SK-N-SH treated with all-trans-retinoic acid at 6 μM for 48 hours (cell line): ENCODE results near the gene RASGRP3.

Experiments used
- ATAC-seq: fragments of 200-7000 bp; cut with Tn5 transposase; 3 replicates; pipeline ENCODE4 v1.9.1; 2020; ENCODE audit warnings: mild to moderate bottlenecking, moderate library complexity
- ARNTL ChIP-seq: fragments of 450-650 bp; formaldehyde crosslinking; IDR thresholded peaks from 2 replicates; pipeline ENCODE4 v1.5.0; 2020; ENCODE audit warnings: low read depth, mild to moderate bottlenecking, moderate library complexity, borderline replicate concordance
- BACH2 ChIP-seq: fragments of 250-450 bp; sonication (Bioruptor Pico); IDR thresholded peaks from 2 replicates; pipeline ENCODE4 v1.9.0; 2021; ENCODE audit warnings: mild to moderate bottlenecking, borderline replicate concordance
- CSDC2 ChIP-seq: fragments of 250-450 bp; sonication (Bioruptor Pico); IDR thresholded peaks from 2 replicates; pipeline ENCODE4 v1.5.0; 2020; ENCODE audit warnings: mild to moderate bottlenecking, moderate library complexity
- ESRRG ChIP-seq: fragments of 250-450 bp; sonication (Bioruptor Pico); IDR thresholded peaks from 2 replicates; pipeline ENCODE4 v1.6.1; 2021; ENCODE audit warnings: mild to moderate bottlenecking
- ISL1 ChIP-seq: fragments of 250-450 bp; sonication (Bioruptor Pico); IDR thresholded peaks from 2 replicates; pipeline ENCODE4 v2.1.2; 2022; ENCODE audit warnings: mild to moderate bottlenecking, moderate library complexity
- OSR1 ChIP-seq: fragments of 250-450 bp; sonication (Bioruptor Pico); IDR thresholded peaks from 2 replicates; pipeline ENCODE4 v1.8.0; 2022; ENCODE audit warnings: moderate library complexity, mild to moderate bottlenecking, inconsistent platforms
- PPARA ChIP-seq: fragments of 250-450 bp; sonication (Bioruptor Pico); IDR thresholded peaks from 2 replicates; pipeline ENCODE4 v1.5.0; 2020; ENCODE audit warnings: mild to moderate bottlenecking, borderline replicate concordance
- RARB ChIP-seq: fragments of 250-450 bp; sonication (Bioruptor Pico); IDR thresholded peaks from 2 replicates; pipeline ENCODE4 v1.8.0; 2021; ENCODE audit warnings: mild to moderate bottlenecking, moderate library complexity
- SNAI2 ChIP-seq: fragments of 250-450 bp; sonication (Bioruptor Pico); IDR thresholded peaks from 2 replicates; pipeline ENCODE4 v1.5.0; 2020; ENCODE audit warnings: mild to moderate bottlenecking, moderate library complexity
- TCF4 ChIP-seq: fragments of 250-450 bp; sonication (Bioruptor Pico); IDR thresholded peaks from 2 replicates; pipeline ENCODE4 v1.8.0; 2021; ENCODE audit warnings: mild to moderate bottlenecking, moderate library complexity, borderline replicate concordance
- TOX ChIP-seq: fragments of 250-450 bp; sonication (Bioruptor Pico); IDR thresholded peaks from 2 replicates; pipeline ENCODE4 v1.8.0; 2021; ENCODE audit warnings: mild to moderate bottlenecking, moderate library complexity, borderline replicate concordance
- ZC3H10 ChIP-seq: fragments of 250-450 bp; sonication (Bioruptor Pico); IDR thresholded peaks from 2 replicates; pipeline ENCODE4 v1.5.1; 2021; ENCODE audit warnings: mild to moderate bottlenecking, moderate library complexity
- ZFP3 ChIP-seq: fragments of 250-450 bp; sonication (Bioruptor Pico); IDR thresholded peaks from 2 replicates; pipeline ENCODE4 v1.5.0; 2020; ENCODE audit warnings: mild to moderate bottlenecking, moderate library complexity
- ZFP30 ChIP-seq: fragments of 450-650 bp; formaldehyde crosslinking; IDR thresholded peaks from 2 replicates; pipeline ENCODE4 v1.5.0; 2022; ENCODE audit warnings: mild to moderate bottlenecking, moderate library complexity
- ZNF565 ChIP-seq: fragments of 450-650 bp; formaldehyde crosslinking; conservative IDR thresholded peaks from 2 replicates; pipeline ENCODE4 v1.5.0; 2020; ENCODE audit warnings: low read depth, mild to moderate bottlenecking, moderate library complexity
- ZNF70 ChIP-seq: fragments of 450-650 bp; formaldehyde crosslinking; IDR thresholded peaks from 2 replicates; pipeline ENCODE4 v1.5.0; 2020; ENCODE audit warnings: mild to moderate bottlenecking, moderate library complexity
- ZNF8 ChIP-seq: fragments of 450-650 bp; formaldehyde crosslinking; IDR thresholded peaks from 2 replicates; pipeline ENCODE4 v1.5.0; 2020; ENCODE audit warnings: mild to moderate bottlenecking, moderate library complexity
- TF ChIP-seq, protein P1 (sequence below): fragments of 250-450 bp; sonication (Bioruptor Pico); IDR thresholded peaks from 2 replicates; pipeline ENCODE4 v1.5.1; 2020; ENCODE audit warnings: low read depth, mild to moderate bottlenecking, moderate library complexity
- TF ChIP-seq, protein P2 (sequence below): fragments of 250-450 bp; sonication (Bioruptor Pico); IDR thresholded peaks from 2 replicates; pipeline ENCODE4 v1.8.0; 2021; ENCODE audit warnings: low read depth, mild to moderate bottlenecking, moderate library complexity, borderline replicate concordance
- TF ChIP-seq, protein P3 (sequence below): fragments of 250-450 bp; sonication (Bioruptor Pico); IDR thresholded peaks from 2 replicates; pipeline ENCODE4 v1.5.0; 2020; ENCODE audit warnings: mild to moderate bottlenecking, moderate library complexity
- TF ChIP-seq, protein P4 (sequence below): fragments of 250-450 bp; sonication (Bioruptor Pico); IDR thresholded peaks from 2 replicates; pipeline ENCODE4 v1.8.0; 2020; ENCODE audit warnings: mild to moderate bottlenecking, moderate library complexity, borderline replicate concordance
- TF ChIP-seq, protein P5 (sequence below): fragments of 250-450 bp; sonication (Bioruptor Pico); IDR thresholded peaks from 2 replicates; pipeline ENCODE4 v1.5.1; 2021; ENCODE audit warnings: mild to moderate bottlenecking, moderate library complexity

Gene RASGRP3

DNA sequence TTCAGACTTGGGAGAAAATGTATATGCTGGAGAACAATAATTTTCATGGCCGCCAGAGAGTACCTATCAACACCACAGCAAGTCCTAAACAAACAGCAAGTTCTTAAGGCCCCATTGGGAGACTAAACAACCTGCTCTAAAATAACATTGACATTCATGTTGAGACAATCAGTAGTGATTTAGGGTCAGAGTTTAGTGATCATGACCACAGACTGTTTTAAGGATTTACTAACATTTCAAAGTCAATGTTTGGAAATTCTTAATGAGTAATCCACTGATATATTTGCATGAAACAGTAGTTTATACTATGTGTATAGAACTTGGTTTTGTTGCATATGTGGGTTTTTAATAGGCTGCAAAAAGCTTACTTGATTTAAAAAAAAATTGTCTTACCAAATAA is 34.7 kb downstream of the RASGRP3 start:
- TF ChIP-seq ESRRG (CRISPR knock-in tag) (no peak), ZNF70 (no peak), SNAI2 (CRISPR knock-in tag) (no peak), ISL1 (CRISPR knock-in tag) (no peak), BACH2 (CRISPR knock-in tag) (no peak), ZFP30 (CRISPR knock-in tag) (no peak), RARB (CRISPR knock-in tag) (no peak), ZC3H10 (no peak)
- TF ChIP-seq, protein P1, sequence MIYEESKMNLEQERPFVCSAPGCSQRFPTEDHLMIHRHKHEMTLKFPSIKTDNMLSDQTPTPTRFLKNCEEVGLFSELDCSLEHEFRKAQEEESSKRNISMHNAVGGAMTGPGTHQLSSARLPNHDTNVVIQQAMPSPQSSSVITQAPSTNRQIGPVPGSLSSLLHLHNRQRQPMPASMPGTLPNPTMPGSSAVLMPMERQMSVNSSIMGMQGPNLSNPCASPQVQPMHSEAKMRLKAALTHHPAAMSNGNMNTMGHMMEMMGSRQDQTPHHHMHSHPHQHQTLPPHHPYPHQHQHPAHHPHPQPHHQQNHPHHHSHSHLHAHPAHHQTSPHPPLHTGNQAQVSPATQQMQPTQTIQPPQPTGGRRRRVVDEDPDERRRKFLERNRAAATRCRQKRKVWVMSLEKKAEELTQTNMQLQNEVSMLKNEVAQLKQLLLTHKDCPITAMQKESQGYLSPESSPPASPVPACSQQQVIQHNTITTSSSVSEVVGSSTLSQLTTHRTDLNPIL: no peak
- no peak for ATAC-seq

DNA sequence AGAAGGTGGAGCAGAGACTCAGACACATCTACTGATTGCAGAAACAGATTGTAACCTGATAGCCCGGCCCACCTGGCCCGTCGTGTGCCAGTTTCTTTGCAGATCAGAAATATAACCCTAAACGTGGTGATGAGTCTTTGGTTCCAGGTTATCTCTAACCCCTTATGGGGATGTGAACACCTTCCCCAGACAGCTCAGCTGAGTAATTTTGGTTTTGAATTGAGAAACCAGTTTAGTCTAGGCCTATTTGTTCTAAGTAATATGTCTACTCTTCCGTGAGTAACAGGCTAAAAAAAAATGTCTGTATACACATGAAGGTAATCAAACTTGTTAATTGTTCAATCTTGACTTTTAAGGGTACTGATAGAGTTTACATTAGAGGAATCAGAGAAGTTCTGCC is 35.7 kb downstream of the RASGRP3 start:
- TF ChIP-seq ZC3H10: no peak
- TF ChIP-seq, protein P2, sequence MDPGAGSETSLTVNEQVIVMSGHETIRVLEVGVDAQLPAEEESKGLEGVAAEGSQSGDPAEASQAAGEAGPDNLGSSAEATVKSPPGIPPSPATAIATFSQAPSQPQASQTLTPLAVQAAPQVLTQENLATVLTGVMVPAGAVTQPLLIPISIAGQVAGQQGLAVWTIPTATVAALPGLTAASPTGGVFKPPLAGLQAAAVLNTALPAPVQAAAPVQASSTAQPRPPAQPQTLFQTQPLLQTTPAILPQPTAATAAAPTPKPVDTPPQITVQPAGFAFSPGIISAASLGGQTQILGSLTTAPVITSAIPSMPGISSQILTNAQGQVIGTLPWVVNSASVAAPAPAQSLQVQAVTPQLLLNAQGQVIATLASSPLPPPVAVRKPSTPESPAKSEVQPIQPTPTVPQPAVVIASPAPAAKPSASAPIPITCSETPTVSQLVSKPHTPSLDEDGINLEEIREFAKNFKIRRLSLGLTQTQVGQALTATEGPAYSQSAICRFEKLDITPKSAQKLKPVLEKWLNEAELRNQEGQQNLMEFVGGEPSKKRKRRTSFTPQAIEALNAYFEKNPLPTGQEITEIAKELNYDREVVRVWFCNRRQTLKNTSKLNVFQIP (CRISPR knock-in tag): no peak
- no peak for TF ChIP-seq OSR1
- no peak for TF ChIP-seq ZNF8
- TF ChIP-seq ZNF565 (CRISPR knock-in tag): no peak
- TF ChIP-seq ZFP3 (CRISPR knock-in tag): no peak
- TF ChIP-seq PPARA (CRISPR knock-in tag): no peak
- TF ChIP-seq, protein P3, sequence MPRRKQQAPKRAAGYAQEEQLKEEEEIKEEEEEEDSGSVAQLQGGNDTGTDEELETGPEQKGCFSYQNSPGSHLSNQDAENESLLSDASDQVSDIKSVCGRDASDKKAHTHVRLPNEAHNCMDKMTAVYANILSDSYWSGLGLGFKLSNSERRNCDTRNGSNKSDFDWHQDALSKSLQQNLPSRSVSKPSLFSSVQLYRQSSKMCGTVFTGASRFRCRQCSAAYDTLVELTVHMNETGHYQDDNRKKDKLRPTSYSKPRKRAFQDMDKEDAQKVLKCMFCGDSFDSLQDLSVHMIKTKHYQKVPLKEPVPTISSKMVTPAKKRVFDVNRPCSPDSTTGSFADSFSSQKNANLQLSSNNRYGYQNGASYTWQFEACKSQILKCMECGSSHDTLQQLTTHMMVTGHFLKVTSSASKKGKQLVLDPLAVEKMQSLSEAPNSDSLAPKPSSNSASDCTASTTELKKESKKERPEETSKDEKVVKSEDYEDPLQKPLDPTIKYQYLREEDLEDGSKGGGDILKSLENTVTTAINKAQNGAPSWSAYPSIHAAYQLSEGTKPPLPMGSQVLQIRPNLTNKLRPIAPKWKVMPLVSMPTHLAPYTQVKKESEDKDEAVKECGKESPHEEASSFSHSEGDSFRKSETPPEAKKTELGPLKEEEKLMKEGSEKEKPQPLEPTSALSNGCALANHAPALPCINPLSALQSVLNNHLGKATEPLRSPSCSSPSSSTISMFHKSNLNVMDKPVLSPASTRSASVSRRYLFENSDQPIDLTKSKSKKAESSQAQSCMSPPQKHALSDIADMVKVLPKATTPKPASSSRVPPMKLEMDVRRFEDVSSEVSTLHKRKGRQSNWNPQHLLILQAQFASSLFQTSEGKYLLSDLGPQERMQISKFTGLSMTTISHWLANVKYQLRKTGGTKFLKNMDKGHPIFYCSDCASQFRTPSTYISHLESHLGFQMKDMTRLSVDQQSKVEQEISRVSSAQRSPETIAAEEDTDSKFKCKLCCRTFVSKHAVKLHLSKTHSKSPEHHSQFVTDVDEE (CRISPR knock-in tag): no peak
- no peak for TF ChIP-seq RARB (CRISPR knock-in tag)
- ATAC-seq: no peak

DNA sequence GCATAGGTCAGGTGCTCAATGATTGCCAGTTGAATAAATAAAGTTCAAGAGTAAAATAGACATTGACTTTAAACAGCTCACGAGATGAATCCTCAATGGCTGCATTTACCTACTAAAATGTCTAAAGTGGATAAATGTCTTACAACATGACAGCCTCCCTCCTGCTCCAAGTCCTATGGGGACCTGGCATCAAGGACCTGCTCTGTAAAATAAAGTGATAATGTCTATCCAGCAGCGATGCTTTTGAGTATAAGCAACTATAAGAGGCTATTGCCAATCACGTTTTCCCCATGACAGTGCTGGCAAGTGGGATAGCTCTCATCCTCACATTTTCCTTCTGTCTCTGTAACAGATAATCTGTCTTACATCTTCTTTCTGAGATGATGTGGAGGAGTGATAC is 37.0 kb downstream of the RASGRP3 start:
- ATAC-seq: no peak
- TF ChIP-seq ZNF70 (no peak), ZFP30 (CRISPR knock-in tag) (no peak), TCF4 (no peak), ZNF565 (CRISPR knock-in tag) (no peak), TOX (CRISPR knock-in tag) (no peak), ZFP3 (CRISPR knock-in tag) (no peak), ZC3H10 (no peak)
- TF ChIP-seq, all 23 proteins: peak for 0

DNA sequence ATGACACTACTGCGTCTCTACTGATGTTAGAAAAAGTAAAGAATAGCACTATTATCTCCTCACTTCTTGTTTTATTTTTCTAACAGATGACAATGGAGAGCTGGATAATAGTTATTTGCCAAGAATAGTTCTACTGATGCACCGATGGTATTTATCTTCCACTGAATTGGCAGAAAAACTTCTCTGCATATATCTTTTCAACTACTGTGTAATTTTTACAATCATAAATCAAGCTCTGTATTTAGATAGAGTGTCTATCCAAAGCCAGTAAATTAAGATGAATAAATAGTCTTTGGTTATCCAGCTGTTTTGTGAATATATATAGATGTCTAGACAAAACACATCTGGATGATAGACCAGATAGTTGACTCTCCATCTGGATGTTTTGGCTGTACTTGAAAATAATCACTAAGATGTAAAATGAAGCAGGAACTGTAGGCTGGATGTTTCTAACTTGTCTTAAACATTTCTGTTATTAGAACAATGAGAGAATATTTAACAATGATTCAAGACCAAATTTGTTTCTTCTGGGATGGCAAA is 40.1 kb downstream of the RASGRP3 start:
- ATAC-seq: no peak
- TF ChIP-seq, protein P4, sequence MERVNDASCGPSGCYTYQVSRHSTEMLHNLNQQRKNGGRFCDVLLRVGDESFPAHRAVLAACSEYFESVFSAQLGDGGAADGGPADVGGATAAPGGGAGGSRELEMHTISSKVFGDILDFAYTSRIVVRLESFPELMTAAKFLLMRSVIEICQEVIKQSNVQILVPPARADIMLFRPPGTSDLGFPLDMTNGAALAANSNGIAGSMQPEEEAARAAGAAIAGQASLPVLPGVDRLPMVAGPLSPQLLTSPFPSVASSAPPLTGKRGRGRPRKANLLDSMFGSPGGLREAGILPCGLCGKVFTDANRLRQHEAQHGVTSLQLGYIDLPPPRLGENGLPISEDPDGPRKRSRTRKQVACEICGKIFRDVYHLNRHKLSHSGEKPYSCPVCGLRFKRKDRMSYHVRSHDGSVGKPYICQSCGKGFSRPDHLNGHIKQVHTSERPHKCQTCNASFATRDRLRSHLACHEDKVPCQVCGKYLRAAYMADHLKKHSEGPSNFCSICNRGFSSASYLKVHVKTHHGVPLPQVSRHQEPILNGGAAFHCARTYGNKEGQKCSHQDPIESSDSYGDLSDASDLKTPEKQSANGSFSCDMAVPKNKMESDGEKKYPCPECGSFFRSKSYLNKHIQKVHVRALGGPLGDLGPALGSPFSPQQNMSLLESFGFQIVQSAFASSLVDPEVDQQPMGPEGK (CRISPR knock-in tag): no peak

DNA sequence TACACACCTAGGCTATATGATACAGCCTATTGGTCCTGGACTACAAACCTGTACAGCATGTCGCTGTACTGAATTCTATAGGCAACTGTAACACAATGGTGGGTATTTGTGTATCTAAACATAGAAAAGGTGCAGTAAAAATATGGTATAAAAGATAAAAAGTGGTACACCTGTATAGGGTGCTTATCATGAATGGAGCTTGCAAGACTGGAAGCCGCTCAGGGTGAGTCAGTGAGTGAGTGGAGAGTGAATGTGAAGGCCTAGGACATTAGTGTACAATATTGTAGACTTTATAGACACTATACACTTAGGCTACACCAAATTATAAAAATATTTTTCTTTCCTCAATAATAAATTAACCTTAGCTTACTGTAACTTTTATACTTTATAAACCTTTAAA is 41.8 kb downstream of the RASGRP3 start:
- TF ChIP-seq SNAI2 (CRISPR knock-in tag) (no peak), TOX (CRISPR knock-in tag) (no peak), ZNF8 (no peak), CSDC2 (CRISPR knock-in tag) (no peak), ZC3H10 (no peak), PPARA (CRISPR knock-in tag) (no peak), ZFP30 (CRISPR knock-in tag) (no peak), ARNTL (CRISPR knock-in tag) (no peak), TCF4 (no peak), ISL1 (CRISPR knock-in tag) (no peak), BACH2 (CRISPR knock-in tag) (no peak)
- TF ChIP-seq, protein P5, sequence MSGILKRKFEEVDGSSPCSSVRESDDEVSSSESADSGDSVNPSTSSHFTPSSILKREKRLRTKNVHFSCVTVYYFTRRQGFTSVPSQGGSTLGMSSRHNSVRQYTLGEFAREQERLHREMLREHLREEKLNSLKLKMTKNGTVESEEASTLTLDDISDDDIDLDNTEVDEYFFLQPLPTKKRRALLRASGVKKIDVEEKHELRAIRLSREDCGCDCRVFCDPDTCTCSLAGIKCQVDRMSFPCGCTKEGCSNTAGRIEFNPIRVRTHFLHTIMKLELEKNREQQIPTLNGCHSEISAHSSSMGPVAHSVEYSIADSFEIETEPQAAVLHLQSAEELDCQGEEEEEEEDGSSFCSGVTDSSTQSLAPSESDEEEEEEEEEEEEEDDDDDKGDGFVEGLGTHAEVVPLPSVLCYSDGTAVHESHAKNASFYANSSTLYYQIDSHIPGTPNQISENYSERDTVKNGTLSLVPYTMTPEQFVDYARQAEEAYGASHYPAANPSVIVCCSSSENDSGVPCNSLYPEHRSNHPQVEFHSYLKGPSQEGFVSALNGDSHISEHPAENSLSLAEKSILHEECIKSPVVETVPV (CRISPR knock-in tag): no peak
- ATAC-seq: no peak
